ENCODE data around the gene CDK5R1.
"Not testable (repeated sequence)": the region's sequence is repeated elsewhere in the genome, so short reads cannot be mapped to it uniquely, and the experiment has no call there.

CDK5R1 gene

DNA sequence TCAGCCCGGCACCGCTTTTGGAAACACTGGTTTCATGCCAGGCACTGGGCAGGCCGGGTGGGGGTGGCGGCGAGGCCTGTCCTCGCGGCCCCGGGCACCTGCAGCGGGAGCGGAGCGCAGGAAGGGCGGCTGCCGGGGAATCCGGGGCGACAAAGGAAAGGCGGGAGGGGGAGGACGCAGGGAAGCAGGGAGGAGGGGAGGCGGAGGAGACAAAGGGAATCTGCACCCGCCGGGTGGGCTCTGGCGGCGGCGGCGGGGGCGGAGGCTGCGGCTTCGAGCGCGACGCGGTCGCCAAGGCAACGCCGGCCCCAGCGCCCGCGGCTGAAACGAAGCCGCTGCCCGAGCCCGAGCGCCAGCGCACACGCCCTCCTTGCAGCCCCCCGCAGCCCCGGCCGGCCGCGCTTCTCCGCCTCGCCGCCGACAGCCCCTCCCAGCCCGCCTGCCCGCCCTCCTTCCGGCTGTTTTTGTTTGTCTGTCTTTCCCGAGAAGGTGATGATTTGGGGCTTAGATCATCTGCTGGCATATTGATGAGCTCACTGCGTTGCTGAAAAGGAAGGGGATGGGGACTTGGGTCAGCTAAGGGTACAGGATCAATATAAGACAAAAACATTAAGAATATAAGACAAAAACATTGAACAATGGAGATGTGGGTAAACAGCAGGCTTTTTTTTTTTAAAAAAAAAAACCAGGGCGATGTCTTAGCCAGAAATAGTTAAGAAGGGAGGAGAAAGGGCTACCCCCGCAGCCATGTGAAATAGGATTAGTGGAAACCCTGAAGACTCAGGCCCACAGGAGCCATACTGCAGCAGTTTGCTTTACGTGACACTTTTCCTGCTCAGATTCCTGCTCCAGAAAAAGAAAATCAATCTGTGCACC is 32.7 kb downstream of the CDK5R1 start:
- peak; percentile 39 for DNase-seq

DNA sequence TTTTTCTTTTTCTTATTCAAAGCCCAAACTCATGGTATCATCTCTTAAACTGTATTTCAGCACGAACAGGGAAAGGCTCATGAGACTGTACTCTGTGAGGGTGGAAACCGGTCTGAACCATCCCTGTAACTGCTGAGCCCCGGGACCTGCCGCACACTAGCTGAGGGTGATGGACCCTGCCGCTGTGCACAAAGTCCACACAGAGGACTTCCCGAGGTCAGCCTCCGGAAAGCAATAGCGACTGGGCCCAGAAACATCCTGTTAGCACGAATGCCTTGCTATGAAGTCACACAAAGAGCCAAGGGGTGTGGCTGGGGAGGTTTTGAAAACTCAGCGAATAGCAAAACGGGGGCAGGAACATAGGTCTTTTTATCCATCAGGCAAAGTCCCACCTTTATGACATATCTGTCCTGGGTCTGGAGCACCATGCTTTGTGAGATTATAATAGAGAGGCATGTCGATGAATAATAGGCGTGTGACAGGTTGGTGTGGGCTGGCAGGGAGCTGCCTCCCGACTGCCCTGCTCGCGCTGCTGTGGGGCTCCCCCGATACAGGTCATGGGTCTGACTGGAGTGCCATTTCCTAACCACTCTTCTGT is 33.4 kb downstream of the CDK5R1 start:
- DNase-seq = no peak

DNA sequence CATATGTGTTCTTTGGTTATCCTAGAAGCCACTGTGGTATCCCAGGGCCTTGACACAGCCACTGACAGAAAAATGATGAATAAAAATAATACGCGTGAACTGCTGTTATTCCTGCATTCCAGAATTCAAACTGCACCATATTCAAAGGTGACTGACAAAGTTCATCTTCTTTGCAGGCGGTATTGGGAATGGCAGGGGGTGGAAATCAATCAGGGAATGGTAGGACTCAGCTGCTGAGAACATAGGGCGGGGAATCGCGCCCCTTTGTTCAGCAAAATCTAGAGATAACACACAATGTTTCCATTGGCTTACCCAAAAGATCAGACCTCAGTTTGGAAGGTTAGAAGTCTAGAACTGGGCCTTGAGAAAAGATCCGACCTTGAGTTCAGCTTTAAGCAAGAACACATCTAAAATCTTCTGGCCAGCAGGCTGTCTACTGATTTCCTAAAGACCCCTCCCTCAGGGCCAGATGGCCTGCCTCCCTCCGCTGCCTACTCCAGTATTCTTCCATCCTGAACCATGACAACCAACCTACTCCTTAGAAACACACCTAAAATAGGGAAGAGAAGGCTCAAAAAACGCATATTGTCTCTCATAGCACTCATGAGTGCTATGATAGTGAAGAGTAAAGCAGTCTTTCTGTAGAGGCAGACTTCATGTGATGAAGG is 34.1 kb downstream of the CDK5R1 start:
- no peak for DNase-seq

DNA sequence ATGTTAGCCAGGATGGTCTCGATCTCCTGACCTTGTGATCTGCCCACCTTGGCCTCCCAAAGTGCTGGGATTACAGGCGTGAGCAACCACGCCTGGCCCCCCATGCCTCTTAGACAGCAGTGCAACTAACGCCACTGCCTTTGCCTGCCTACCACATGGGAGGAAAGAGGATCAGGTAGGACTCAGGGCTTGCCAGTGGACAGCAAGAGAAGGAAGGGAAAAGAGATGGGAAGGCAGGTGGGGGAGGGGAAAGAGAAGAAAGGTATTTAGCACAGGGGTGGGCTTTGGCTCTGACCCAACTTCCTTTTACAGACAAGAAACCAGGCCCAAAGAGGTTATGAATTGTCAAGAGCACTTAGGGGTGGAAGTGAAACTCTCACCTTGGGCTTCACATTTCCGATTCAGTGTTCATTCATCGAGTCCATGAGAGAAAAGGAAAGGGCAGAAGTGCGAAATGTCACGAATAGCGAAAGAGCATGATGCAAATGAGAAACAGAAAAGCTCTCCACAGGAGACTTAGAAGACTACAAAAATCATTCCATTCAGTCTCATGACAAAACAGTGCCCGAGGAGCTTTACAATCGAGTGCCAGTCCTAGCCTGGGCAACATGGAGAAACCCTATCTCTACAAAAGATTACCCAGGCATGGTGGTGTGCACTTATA is 36.4 kb downstream of the CDK5R1 start:
- no peak for DNase-seq

GRCh38 chr17:32523827-32524552 is 37.2 kb downstream of the CDK5R1 start:
- DNase-seq = no peak

GRCh38 chr17:32524553-32524880 is 37.7 kb downstream of the CDK5R1 start:
- DNase-seq = not testable (repeated sequence)

GRCh38 chr17:32525122-32525521 is 38.3 kb downstream of the CDK5R1 start:
- no peak for DNase-seq

DNA sequence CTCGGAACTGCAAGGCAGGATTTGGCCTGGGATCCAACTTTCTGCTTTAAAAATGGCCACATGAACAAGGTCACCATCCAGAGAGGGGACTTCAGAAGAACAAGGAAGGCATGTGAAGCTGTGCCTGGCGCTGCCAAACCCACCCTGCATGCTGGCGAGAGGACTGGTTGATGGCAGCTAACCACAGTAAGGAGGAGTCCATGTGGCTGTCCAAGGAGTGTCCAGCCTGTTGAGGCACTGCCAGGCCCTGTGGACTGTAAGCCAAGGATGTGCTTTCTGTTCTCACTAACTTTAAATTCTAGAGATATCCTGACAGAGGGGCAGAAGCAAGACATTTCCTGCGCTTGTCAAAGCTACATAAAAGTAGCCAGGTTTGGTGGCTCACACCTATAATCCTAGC is 40.4 kb downstream of the CDK5R1 start:
- DNase-seq = no peak

DNA sequence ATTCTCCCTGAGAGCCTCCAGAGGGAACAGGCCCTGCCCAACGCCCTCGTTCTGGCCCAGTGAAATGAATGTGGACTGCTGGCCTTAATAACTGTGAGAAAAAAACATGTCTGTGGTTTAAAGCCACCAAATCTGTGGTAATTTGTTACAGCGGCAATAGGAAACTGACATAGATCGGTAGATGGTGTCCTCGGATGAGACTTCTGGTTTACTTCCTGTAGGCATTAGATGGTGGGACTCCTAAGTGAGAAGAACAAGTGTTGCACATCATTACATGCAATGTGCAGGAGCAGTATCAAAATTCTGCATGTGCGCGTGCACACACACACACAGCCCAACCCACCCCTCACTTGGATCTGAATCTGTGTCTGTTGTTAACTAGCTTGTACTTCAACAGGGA is 42.0 kb downstream of the CDK5R1 start:
- no peak for DNase-seq

- DNase-seq = no peak
These were observed 42.8 kb downstream of the CDK5R1 start for GRCh38 chr17:32529604-32530003.

DNA sequence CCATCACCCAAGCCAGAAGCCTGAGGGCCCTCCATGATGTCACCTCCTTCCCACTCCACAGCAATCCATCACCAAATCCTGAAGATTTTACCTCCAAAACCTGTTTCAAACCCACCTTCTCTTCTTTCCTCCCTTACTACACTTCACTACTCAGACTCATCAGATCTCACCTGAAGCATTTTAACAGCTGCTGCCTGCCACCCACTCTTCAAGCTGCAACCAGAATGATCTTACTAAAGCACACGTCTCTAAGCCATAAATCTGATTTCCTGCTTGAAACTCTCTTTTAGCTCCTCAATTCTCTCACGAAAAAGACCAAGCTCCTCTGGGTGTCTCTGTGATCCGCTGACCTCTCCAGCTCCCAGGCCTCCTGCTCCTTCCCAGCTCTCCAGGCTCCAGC is 46.5 kb downstream of the CDK5R1 start:
- no peak for DNase-seq

DNA sequence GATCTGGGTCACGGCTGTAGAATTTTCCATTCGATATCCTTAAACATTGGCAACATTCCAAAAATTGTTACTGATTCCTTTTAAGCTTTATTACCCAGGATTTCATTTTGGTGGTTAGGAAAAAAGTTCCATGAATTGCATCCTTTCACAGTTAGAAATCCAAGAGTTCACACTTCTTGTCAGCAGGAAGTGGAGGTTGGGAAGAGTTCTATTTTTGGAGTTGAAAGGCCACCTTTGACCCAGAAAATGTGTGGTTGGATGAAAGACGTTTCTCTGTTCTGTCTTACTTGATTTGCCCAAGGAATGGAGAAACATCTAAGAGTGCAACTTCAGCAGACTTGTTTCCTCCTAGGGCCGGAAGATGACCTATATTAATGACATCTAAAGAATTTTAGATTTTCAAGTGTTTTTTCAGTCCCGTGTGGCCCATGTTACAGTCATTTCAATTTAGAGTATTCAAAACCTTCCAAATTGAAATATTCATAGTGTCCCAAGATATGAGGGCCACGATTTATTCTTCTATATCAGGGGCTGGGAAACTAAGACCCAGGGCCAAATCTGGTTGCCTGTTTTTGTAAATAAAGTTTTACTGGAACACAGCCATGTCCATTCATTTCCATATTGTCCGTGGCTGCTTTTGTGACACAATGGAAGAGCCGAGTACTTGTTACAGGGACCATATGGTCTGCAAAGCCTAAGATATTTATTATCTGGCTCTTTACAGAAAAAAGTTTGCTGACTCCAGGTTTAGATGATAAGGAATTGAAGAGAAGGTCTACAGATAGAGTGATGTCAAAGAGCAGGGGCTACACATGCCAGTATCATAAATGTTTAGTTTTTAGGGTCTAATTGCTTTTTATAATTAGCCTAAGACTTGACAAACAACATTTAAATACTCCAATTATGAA is 50.2 kb downstream of the CDK5R1 start:
- no peak for DNase-seq
